ENCODE data around the gene HPS3.

The HPS3 gene

GRCh38 chr3:149119466-149119865, 10.0 kb upstream of the HPS3 start:
- Histone ChIP-seq H3K9me3 (ENCODE audit: control insufficient read depth in 1 of 2, low read length in 2 of 2) (no peaks in the 10 kb centered on the region), H3K27me3 (ENCODE audit: control insufficient read depth in 1 of 2, insufficient read depth in 2 of 2, low read length in 2 of 2) (no peaks in the 10 kb centered on the region), H3K36me3 (ENCODE audit: control insufficient read depth in 1 of 2, insufficient read depth in 2 of 2, low read length in 2 of 2) (no peaks in the 10 kb centered on the region), H3K9ac (ENCODE audit: low read depth in 1 of 2, low read length in 2 of 2) (no peak overlapping the region), H3K4me1 (ENCODE audit: control insufficient read depth in 1 of 2, insufficient read depth in 2 of 2, low read length in 2 of 2) (no peaks in the 10 kb centered on the region), H3K4me3 (ENCODE audit: low read depth in 1 of 2, low read length in 2 of 2) (no peak overlapping the region), H3K27ac (ENCODE audit: low read depth, low read length) (no peak overlapping the region)

GRCh38 chr3:149120051-149120972, 9.1 kb upstream of the HPS3 start:
- no peaks in the 10 kb centered on the region for H3K36me3 ChIP-seq (ENCODE audit: control insufficient read depth in 1 of 2, insufficient read depth in 2 of 2, low read length in 2 of 2)
- no peaks in the 10 kb centered on the region for H3K27me3 ChIP-seq (ENCODE audit: control insufficient read depth in 1 of 2, insufficient read depth in 2 of 2, low read length in 2 of 2)
- H3K9ac ChIP-seq (ENCODE audit: low read depth in 1 of 2, low read length in 2 of 2) = no peak overlapping the region
- no peaks in the 10 kb centered on the region for H3K9me3 ChIP-seq (ENCODE audit: control insufficient read depth in 1 of 2, low read length in 2 of 2)
- no peak overlapping the region for H3K4me3 ChIP-seq (ENCODE audit: low read depth in 1 of 2, low read length in 2 of 2)
- H3K4me1 ChIP-seq (ENCODE audit: control insufficient read depth in 1 of 2, insufficient read depth in 2 of 2, low read length in 2 of 2) = no peaks in the 10 kb centered on the region
- H3K27ac ChIP-seq (ENCODE audit: low read depth, low read length) = no peak overlapping the region

DNA sequence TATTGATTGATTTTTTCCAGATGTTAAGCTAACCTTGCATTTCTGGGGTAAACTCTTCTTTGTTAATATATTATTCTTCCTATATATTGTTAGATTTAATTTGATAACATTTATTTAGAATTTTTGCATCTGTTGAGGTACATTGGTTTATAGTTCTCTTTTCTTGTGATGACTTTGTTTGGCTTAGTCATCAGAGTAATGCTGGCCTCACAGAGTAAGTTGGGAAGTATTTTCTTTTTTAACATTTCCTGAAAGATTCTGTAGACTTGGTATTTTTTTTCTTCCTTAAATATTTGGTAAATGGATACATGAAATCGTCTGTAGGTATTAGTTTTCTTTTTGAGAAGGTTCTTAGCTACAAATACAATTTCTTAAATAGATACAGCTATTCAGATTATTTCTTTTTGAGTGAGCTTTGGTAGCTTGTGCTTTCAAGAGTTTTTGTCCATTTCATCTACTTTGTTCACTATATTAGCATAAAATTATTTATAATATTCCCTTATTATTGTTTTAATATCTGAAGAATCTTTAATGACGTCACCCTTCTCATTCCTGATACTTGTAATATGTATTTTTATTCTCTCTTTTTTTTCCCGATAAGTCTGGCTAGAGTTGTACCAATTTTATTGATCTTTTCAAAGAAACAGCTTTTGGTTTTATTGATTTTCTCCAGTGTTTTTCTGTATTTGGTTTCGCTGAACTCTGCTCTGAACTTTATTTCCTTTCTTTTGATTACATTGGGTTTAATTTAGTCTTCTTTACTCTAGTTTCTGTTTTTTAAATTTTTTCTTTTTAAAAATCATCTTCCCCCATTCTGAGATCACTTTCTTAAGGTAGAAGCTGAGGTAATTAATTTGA, 6.5 kb upstream of the HPS3 start:
- Histone ChIP-seq H3K4me3 (ENCODE audit: low read depth in 1 of 2, low read length in 2 of 2) (no peak overlapping the region), H3K27ac (ENCODE audit: low read depth, low read length) (no peak overlapping the region), H3K9me3 (ENCODE audit: control insufficient read depth in 1 of 2, low read length in 2 of 2) (no peaks in the 10 kb centered on the region)

GRCh38 chr3:149128821-149129220, 617 bp upstream of the HPS3 start:
- Histone ChIP-seq H3K9me3 (ENCODE audit: control insufficient read depth in 1 of 2, low read length in 2 of 2) (no peaks in the 10 kb centered on the region), H3K9ac (ENCODE audit: low read depth in 1 of 2, low read length in 2 of 2) (peak overlapping the region; percentile 79 to 96), H3K27ac (ENCODE audit: low read depth, low read length) (no peak overlapping the region), H3K4me3 (ENCODE audit: low read depth in 1 of 2, low read length in 2 of 2) (peak overlapping the region; percentile 94 to 99), H3K27me3 (ENCODE audit: control insufficient read depth in 1 of 2, insufficient read depth in 2 of 2, low read length in 2 of 2) (no peaks in the 10 kb centered on the region), H3K4me1 (ENCODE audit: control insufficient read depth in 1 of 2, insufficient read depth in 2 of 2, low read length in 2 of 2) (peaks cover 26 to 30% of the 10 kb centered on the region in 2 donors), H3K36me3 (ENCODE audit: control insufficient read depth in 1 of 2, insufficient read depth in 2 of 2, low read length in 2 of 2) (no peaks in the 10 kb centered on the region)

More for the DNA sequence above, 6.5 kb upstream of the HPS3 start:
- H3K27me3 ChIP-seq (ENCODE audit: control insufficient read depth in 1 of 2, insufficient read depth in 2 of 2, low read length in 2 of 2) = no peaks in the 10 kb centered on the region
- no peak overlapping the region for H3K9ac ChIP-seq (ENCODE audit: low read depth in 1 of 2, low read length in 2 of 2)
- H3K4me1 ChIP-seq (ENCODE audit: control insufficient read depth in 1 of 2, insufficient read depth in 2 of 2, low read length in 2 of 2) = no peaks in the 10 kb centered on the region
- no peaks in the 10 kb centered on the region for H3K36me3 ChIP-seq (ENCODE audit: control insufficient read depth in 1 of 2, insufficient read depth in 2 of 2, low read length in 2 of 2)

DNA sequence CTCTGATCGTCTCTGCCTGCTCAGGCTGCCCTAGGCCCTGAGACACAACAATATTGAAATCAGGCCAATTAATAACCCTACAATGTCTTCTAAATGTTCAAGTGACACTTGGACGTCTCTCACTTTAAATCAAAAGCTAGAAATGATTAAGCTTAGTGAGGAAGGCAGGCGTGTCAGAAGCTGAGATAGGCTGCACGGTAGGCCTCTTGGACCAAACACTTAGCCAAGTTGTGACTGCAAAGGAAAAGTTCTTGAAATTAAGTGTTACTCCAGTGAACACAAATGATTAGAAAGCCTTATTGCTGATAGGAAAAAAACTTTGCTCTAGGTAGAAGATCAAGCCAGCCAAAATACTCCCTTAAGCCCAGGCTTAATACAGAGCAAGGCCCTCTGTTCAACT, 2.2 kb downstream of the HPS3 start:
- no peaks in the 10 kb centered on the region for H3K9me3 ChIP-seq (ENCODE audit: control insufficient read depth in 1 of 2, low read length in 2 of 2)
- H3K4me3 ChIP-seq (ENCODE audit: low read depth in 1 of 2, low read length in 2 of 2) = peak overlapping the region; percentile 94 to 99
- no peaks in the 10 kb centered on the region for H3K36me3 ChIP-seq (ENCODE audit: control insufficient read depth in 1 of 2, insufficient read depth in 2 of 2, low read length in 2 of 2)
- no peak overlapping the region for H3K27ac ChIP-seq (ENCODE audit: low read depth, low read length)
- H3K9ac ChIP-seq (ENCODE audit: low read depth in 1 of 2, low read length in 2 of 2) = peak overlapping the region; percentile 20 to 79
- no peaks in the 10 kb centered on the region for H3K27me3 ChIP-seq (ENCODE audit: control insufficient read depth in 1 of 2, insufficient read depth in 2 of 2, low read length in 2 of 2)
- H3K4me1 ChIP-seq (ENCODE audit: control insufficient read depth in 1 of 2, insufficient read depth in 2 of 2, low read length in 2 of 2) = peaks cover 30 to 37% of the 10 kb centered on the region in 2 donors

DNA sequence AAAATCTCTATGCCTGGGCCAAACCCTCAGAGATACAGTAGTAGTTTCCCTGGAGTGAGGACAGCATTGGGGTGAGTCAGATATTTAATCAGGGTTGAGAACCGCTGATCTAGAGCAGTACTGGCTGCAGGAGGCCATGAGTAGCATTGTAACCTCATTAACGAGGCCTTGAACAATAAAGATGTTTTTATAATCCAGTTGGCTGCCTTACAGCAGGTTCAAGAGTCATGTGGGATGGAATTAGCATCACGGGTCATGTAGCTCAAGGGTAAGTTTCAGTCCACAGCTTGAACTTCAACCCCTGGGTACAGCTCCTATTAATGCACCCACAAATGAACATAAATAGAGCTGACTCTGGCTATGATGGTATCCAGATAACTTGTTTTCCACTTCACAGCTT, 5.1 kb downstream of the HPS3 start:
- Histone ChIP-seq H3K27me3 (ENCODE audit: control insufficient read depth in 1 of 2, insufficient read depth in 2 of 2, low read length in 2 of 2) (no peaks in the 10 kb centered on the region), H3K4me3 (ENCODE audit: low read depth in 1 of 2, low read length in 2 of 2) (no peak overlapping the region), H3K4me1 (ENCODE audit: control insufficient read depth in 1 of 2, insufficient read depth in 2 of 2, low read length in 2 of 2) (peaks cover 20 to 31% of the 10 kb centered on the region in 2 donors), H3K9ac (ENCODE audit: low read depth in 1 of 2, low read length in 2 of 2) (peak overlapping the region in 1 of 2 donors; percentile 28), H3K27ac (ENCODE audit: low read depth, low read length) (no peak overlapping the region), H3K9me3 (ENCODE audit: control insufficient read depth in 1 of 2, low read length in 2 of 2) (no peaks in the 10 kb centered on the region), H3K36me3 (ENCODE audit: control insufficient read depth in 1 of 2, insufficient read depth in 2 of 2, low read length in 2 of 2) (no peaks in the 10 kb centered on the region)

DNA sequence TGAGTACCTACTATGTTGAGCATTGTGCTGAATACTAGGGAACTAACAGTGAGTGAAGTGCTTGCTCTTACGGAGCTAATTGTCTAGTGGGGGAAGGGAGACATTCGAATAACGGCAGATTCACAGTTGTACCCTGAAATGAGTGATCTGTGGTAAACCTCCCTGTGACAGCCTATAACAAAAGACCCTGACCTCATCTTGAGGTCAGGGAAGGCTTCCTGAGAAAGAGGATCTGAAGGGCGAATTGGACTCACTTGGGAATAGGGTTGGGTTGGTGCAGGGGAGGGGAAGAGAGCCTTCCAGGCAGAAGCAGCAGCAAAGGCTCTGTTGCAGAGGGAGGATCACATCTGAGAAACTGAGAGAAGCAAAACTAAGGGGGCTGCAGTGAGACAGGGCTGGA, 13.2 kb downstream of the HPS3 start:
- Histone ChIP-seq H3K9ac (ENCODE audit: low read depth in 1 of 2, low read length in 2 of 2) (no peak overlapping the region), H3K27me3 (ENCODE audit: control insufficient read depth in 1 of 2, insufficient read depth in 2 of 2, low read length in 2 of 2) (no peaks in the 10 kb centered on the region), H3K4me1 (ENCODE audit: control insufficient read depth in 1 of 2, insufficient read depth in 2 of 2, low read length in 2 of 2) (peaks cover 0 to 5% of the 10 kb centered on the region in 2 donors), H3K27ac (ENCODE audit: low read depth, low read length) (no peak overlapping the region), H3K4me3 (ENCODE audit: low read depth in 1 of 2, low read length in 2 of 2) (no peak overlapping the region), H3K9me3 (ENCODE audit: control insufficient read depth in 1 of 2, low read length in 2 of 2) (no peaks in the 10 kb centered on the region), H3K36me3 (ENCODE audit: control insufficient read depth in 1 of 2, insufficient read depth in 2 of 2, low read length in 2 of 2) (peaks cover 5 to 24% of the 10 kb centered on the region in 2 donors)

DNA sequence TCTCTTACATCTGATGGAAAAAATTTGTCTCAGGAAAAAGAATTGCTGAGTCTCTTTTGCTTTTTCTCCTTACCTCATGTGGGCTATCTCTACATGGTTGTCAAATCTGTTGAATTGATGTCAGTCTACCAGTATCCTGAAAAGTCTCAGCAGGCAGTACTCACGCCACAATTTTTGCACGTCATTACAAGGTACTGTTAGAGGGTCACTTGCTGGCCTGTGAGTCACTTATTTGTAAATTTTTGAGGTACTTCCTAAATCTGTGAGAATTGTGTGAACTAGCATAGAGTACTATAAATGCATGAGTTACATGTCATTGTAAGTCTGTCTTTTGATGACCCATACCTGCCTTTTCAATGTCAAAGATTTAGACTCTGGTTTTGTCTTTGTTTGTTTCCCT, 15.9 kb downstream of the HPS3 start:
- H3K4me3 ChIP-seq (ENCODE audit: low read depth in 1 of 2, low read length in 2 of 2) = no peak overlapping the region
- H3K9me3 ChIP-seq (ENCODE audit: control insufficient read depth in 1 of 2, low read length in 2 of 2) = no peaks in the 10 kb centered on the region
- no peaks in the 10 kb centered on the region for H3K27me3 ChIP-seq (ENCODE audit: control insufficient read depth in 1 of 2, insufficient read depth in 2 of 2, low read length in 2 of 2)
- no peak overlapping the region for H3K9ac ChIP-seq (ENCODE audit: low read depth in 1 of 2, low read length in 2 of 2)
- H3K36me3 ChIP-seq (ENCODE audit: control insufficient read depth in 1 of 2, insufficient read depth in 2 of 2, low read length in 2 of 2) = peaks cover 13 to 32% of the 10 kb centered on the region in 2 donors
- H3K4me1 ChIP-seq (ENCODE audit: control insufficient read depth in 1 of 2, insufficient read depth in 2 of 2, low read length in 2 of 2) = peaks cover 0 to 5% of the 10 kb centered on the region in 2 donors
- no peak overlapping the region for H3K27ac ChIP-seq (ENCODE audit: low read depth, low read length)

- Histone ChIP-seq H3K4me3 (ENCODE audit: low read depth in 1 of 2, low read length in 2 of 2) (no peak overlapping the region), H3K4me1 (ENCODE audit: control insufficient read depth in 1 of 2, insufficient read depth in 2 of 2, low read length in 2 of 2) (peaks cover 0 to 5% of the 10 kb centered on the region in 2 donors), H3K9me3 (ENCODE audit: control insufficient read depth in 1 of 2, low read length in 2 of 2) (no peaks in the 10 kb centered on the region), H3K9ac (ENCODE audit: low read depth in 1 of 2, low read length in 2 of 2) (no peak overlapping the region), H3K27ac (ENCODE audit: low read depth, low read length) (no peak overlapping the region), H3K27me3 (ENCODE audit: control insufficient read depth in 1 of 2, insufficient read depth in 2 of 2, low read length in 2 of 2) (no peaks in the 10 kb centered on the region), H3K36me3 (ENCODE audit: control insufficient read depth in 1 of 2, insufficient read depth in 2 of 2, low read length in 2 of 2) (peaks cover 15 to 37% of the 10 kb centered on the region in 2 donors)
Measured at GRCh38 chr3:149145974-149146373, 16.5 kb downstream of the HPS3 start.

GRCh38 chr3:149150436-149150835, 21.0 kb downstream of the HPS3 start:
- Histone ChIP-seq H3K9ac (ENCODE audit: low read depth in 1 of 2, low read length in 2 of 2) (no peak overlapping the region), H3K9me3 (ENCODE audit: control insufficient read depth in 1 of 2, low read length in 2 of 2) (no peaks in the 10 kb centered on the region), H3K4me3 (ENCODE audit: low read depth in 1 of 2, low read length in 2 of 2) (no peak overlapping the region), H3K27me3 (ENCODE audit: control insufficient read depth in 1 of 2, insufficient read depth in 2 of 2, low read length in 2 of 2) (no peaks in the 10 kb centered on the region), H3K36me3 (ENCODE audit: control insufficient read depth in 1 of 2, insufficient read depth in 2 of 2, low read length in 2 of 2) (peaks cover 25 to 44% of the 10 kb centered on the region in 2 donors), H3K4me1 (ENCODE audit: control insufficient read depth in 1 of 2, insufficient read depth in 2 of 2, low read length in 2 of 2) (peaks cover 0 to 5% of the 10 kb centered on the region in 2 donors), H3K27ac (ENCODE audit: low read depth, low read length) (no peak overlapping the region)
